ENCODE data around the gene AGBL1. TPM values are rescaled to one million over a fixed set of nuclear protein-coding genes. Genes with fewer than 3 reads are reported as not detected.

Gene AGBL1
- total RNA-seq, 1 experiment from 2014 or later: not detected

GRCh38 chr15:86162172-86162591, 82.5 kb downstream of the AGBL1 start:
- H3K4me1 Mint-ChIP-seq: peaks cover 19 to 21% of the 10 kb centered on the region in 2 experiments
- H4K5ac ChIP-seq (ENCODE audit: insufficient read length, low read depth, low read length): no peak overlapping the region
- no CpG with 5 or more reads among the region's 2 CpGs for WGBS (ENCODE audit: extremely low coverage, insufficient read length, low lambda C conversion rate)

More at GRCh38 chr15:86162172-86162591, 82.5 kb downstream of the AGBL1 start:
- no peak for TF ChIP-seq CTCF (conservative IDR thresholded peaks at IDR 0.05)
- no peaks in the 10 kb centered on the region for H3K27me3 Mint-ChIP-seq (ENCODE audit: low read depth)
- Histone ChIP-seq H3K4ac (ENCODE audit: low read depth, low read length) (no peak overlapping the region), H2BK5ac (ENCODE audit: insufficient read length, low read length) (no peak overlapping the region), H3K9me3 (ENCODE audit: control insufficient read depth, low read depth, low read length) (no peaks in the 10 kb centered on the region), H3K23ac (ENCODE audit: insufficient read length, low read depth, low read length) (no peak overlapping the region), H3K27me3 (ENCODE audit: insufficient read depth, low read length) (no peaks in the 10 kb centered on the region), H3K4me1 (ENCODE audit: insufficient read depth, low read length) (no peaks in the 10 kb centered on the region; the same call in 1 of the 2 replicates), H3K4me2 (ENCODE audit: insufficient read depth, insufficient read length, low read length) (no peak overlapping the region), H4K20me1 (ENCODE audit: control insufficient read depth, insufficient read depth, insufficient read length) (no peaks in the 10 kb centered on the region), H2BK120ac (ENCODE audit: low read depth, low read length, poor library complexity, severe bottlenecking) (no peak overlapping the region), H3K9ac (ENCODE audit: extremely low read depth, insufficient read length, low read length) (no peak overlapping the region), H3K18ac (ENCODE audit: insufficient read length, low read depth, low read length) (no peak overlapping the region), H4K8ac (replicated peaks; ENCODE audit: insufficient read length, low read depth, low read length) (no peak overlapping the region), H3K27ac (ENCODE audit: insufficient read length, low read depth, low read length) (no peak overlapping the region), H2BK15ac (ENCODE audit: low read depth, low read length) (no peak overlapping the region), H2AFZ (ENCODE audit: low read length) (no peak overlapping the region), H2BK12ac (ENCODE audit: insufficient read length, low read depth, low read length) (no peak overlapping the region), H4K91ac (ENCODE audit: insufficient read length, low read depth, low read length) (no peak overlapping the region), H3K23me2 (ENCODE audit: insufficient read length, low read depth, low read length, poor library complexity, severe bottlenecking) (no peaks in the 10 kb centered on the region), H2AK5ac (ENCODE audit: insufficient read length, low read length) (no peak overlapping the region), H3K79me1 (ENCODE audit: insufficient read depth, low read depth, low read length, poor library complexity, severe bottlenecking) (no peaks in the 10 kb centered on the region), H3K56ac (ENCODE audit: insufficient read length, low read depth, low read length) (no peak overlapping the region), H3K79me2 (ENCODE audit: insufficient read depth, low read length) (no peaks in the 10 kb centered on the region), H2BK20ac (ENCODE audit: low read depth, low read length, poor library complexity, severe bottlenecking) (no peak overlapping the region), H3K14ac (ENCODE audit: insufficient read depth, low read length) (no peak overlapping the region), H3T11ph (ENCODE audit: low read length) (no peak overlapping the region)
- no peak overlapping the region for H3K27ac Mint-ChIP-seq
- H3K9me3 Mint-ChIP-seq: no peaks in the 10 kb centered on the region
- no peaks in the 10 kb centered on the region; a peak in 1 of 7 replicates for H3K36me3 Mint-ChIP-seq (ENCODE audit: insufficient read depth in 1 of 3, low read depth in 3 of 3)
- H3K4me3 Mint-ChIP-seq: no peak overlapping the region
- DNase-seq: no peak

Data from H9 (cell line).